ENCODE measurements around the gene PDIA4.

- no peak for TF ChIP-seq CTCF (IDR thresholded peaks at IDR 0.05)
- no peak for TF ChIP-seq POLR2A (IDR thresholded peaks at IDR 0.05)
Observed at GRCh38 chr7:148953676-148954075, 74.6 kb downstream of the PDIA4 start.
